H1 (cell line): ENCODE data around the gene SRRM2. TPM values are rescaled to one million over a fixed set of nuclear protein-coding genes. Genes with fewer than 3 reads are reported as not detected.

ENCODE experiments used
- EP300 ChIP-seq, 2 experiments: IDR thresholded peaks; 1 replicate in 1 of 2; 2 replicates in 1 of 2; pipeline ENCODE4 v1.6.1; 2011 to 2012; ENCODE audit warnings: low read depth in 2 of 2, low read length in 2 of 2, mild to moderate bottlenecking in 2 of 2, borderline replicate concordance in 1 of 2, inconsistent platforms in 1 of 2, moderate library complexity in 1 of 2
- EZH2 ChIP-seq: fragments of 200-600 bp; sonication (generic); IDR thresholded peaks from 2 replicates; pipeline ENCODE4 v1.7.1; 2012; ENCODE audit warnings: low read depth, mild to moderate bottlenecking, moderate library complexity, low read length, inconsistent platforms; ENCODE audit not compliant: severe bottlenecking
- RBBP5 ChIP-seq: IDR thresholded peaks from 2 replicates; pipeline ENCODE4 v1.7.1; 2012; ENCODE audit warnings: low read depth, mild to moderate bottlenecking, inconsistent platforms, low read length, moderate library complexity, borderline replicate concordance
- RNF2 ChIP-seq: fragments of 200-900, 300-1000 bp; sonication (generic); IDR thresholded peaks from 2 replicates; pipeline ENCODE4 v1.7.1; 2016; ENCODE audit warnings: borderline replicate concordance, low read depth, mild to moderate bottlenecking, antibody characterized with exemption, low read length; ENCODE audit not compliant: poor library complexity, severe bottlenecking; ENCODE audit errors: missing control alignments
- SP1 ChIP-seq: IDR thresholded peaks from 2 replicates; pipeline ENCODE4 v1.6.1; 2011; ENCODE audit warnings: low read depth, low read length
- polyA plus RNA-seq, 7 experiments: library from polyadenylated mRNA; depleted of rRNA in 3 of 7; stranded (reverse) in 5 of 7; unstranded in 2 of 7; fragments of >200 nt in 5 of 7; fragments of 200-250 nt in 2 of 7; gene quantifications; 1 replicate in 5 of 7; 2 replicates in 1 of 7; 4 replicates in 1 of 7; pipeline versions ENCODE4 v1.2.1 to v1.2.3, GENCODE V29; 2011 to 2013; ENCODE audit warnings: missing spikeins in 2 of 7, mixed read lengths in 2 of 7
- total RNA-seq: library from RNA; stranded (reverse); fragmentation: NEBNext Ultra II Directional; extraction: Animal tissue kit (Norgen Biotek cat#: 25700); gene quantifications from 2 replicates; pipeline ENCODE4 v1.2.1, GENCODE V29; 2021

SRRM2 gene
- total and polyA plus RNA-seq, 2 of the 8 experiments (the other 6 are each of a cell fraction or from before 2014, with no cell fraction given): 300 to 579 TPM

DNA sequence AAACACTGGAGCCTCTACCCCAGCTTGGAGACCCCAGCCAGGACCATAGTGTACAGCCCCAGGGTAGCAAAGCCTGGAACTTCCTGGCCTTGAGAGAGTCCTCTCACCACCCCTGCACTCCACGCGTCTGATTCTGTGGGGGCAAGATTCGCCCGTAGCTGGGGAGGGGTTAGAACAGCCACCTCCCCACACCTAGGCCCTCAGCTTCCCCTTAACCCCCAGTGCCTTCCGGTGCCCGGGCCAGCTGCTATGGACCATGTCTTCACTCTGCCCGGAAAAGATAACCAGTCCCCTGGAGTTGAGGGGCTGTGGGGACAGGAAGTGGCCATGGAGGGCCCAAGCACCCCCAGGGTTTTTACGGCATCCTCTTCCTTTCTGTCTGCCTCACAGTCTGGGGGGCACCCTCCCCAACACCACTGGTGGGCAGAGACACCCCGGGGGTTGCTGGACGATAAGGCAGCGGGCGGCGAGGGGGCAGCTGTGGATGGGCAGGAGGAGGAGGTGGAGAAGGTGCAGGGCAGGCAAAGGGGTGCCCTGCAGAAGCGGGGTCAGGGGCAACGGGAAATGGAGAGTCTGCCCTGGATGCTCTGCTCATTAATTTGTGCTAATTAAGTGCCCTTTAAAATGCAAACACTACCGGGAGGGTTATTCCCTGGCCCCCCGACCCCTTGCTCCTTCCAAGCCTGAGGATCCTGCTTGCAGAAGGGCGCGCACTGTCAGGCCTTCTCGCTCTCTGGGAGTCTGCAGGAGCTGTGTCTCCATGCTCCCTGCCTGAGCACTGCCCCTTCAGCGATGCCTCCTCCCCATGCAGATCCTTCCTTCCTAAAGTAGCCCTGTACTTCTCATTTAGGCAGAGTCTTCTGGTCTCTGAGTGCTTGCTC is 34.8 kb upstream of the SRRM2 start (continued):
- TF ChIP-seq RBBP5 (no peak), SP1 (no peak), EP300 (IDR thresholded peaks at IDR 0.05; ENCODE audit: borderline replicate concordance in 1 of 2, low read depth in 2 of 2, low read length in 2 of 2) (no peak), RNF2 (no peak), EZH2 (no peak)
- TF ChIP-seq, all 59 proteins: peak for 0
